Raji (cell line): Measurements from ENCODE around the gene PON2.

Experiments used
- POLR2A ChIP-seq: IDR thresholded peaks from 2 replicates; pipeline ENCODE4 v1.6.1; 2011; ENCODE audit warnings: low read depth, low read length, control low read depth; ENCODE audit not compliant: insufficient read depth

PON2 gene

DNA sequence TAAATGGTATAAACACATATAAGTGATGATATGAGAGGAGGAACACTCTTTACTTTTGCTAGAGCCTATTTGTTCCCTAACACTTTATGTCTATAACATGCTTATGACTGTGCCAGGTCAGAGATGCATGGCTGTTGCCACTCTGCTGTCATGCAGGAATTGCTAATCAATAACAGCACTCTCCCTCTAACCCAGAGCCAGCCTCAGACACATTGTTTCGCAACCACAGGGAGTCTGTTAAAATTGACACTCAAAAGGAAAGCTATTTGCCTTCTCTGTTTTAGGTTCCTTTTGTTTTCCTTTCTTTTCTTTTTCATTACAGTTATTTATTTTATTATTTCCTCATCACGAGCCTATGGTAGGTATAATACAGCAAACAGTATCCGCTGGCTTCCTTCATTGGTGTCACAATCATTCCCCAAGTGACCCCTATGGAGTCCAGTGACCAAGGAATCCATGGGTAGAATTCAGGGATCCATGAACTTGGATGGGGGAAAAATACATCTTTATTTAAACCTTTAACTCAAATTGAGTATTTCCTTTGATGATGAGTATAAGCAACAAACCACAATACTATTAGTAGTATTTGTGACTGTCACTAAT, 6.8 kb downstream of the PON2 start:
- no peak for TF ChIP-seq POLR2A

DNA sequence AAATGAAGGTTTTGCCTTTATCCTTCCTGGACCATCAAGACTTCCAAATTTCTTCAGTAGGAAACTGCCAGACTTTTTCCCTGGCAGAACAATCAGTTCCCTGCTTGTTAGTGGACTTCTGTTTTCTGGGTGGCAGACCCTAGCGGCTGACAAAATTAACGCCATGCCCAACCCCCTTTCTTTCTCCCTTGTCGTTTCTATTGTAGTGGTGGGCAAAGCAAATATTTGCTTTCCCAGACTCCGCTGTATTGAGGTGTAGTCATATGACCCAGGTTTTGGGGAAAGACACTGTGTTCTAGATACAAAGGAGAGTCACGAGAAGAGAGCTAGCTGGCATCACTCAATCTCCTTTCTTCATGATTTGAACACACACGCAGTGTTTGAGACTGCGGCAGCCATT, 7.7 kb downstream of the PON2 start:
- no peak for TF ChIP-seq POLR2A

DNA sequence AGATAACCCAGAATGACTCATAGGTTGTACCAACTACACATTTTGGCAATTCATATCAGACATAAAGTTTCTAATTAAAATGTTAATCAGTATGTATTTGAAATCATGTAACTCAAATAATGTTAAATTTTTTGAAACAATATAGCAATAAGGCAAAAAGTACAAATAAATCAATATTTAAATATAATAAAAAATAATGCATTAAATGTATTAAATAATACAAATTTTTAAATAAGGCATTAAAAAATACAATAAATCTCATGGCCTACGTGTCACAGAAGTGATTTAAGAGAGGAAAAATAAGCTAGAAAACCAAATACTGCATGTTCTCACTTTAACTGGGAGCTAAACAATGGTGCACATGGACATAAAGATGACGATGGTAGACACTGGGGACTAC, 9.1 kb downstream of the PON2 start:
- TF ChIP-seq POLR2A: no peak

DNA sequence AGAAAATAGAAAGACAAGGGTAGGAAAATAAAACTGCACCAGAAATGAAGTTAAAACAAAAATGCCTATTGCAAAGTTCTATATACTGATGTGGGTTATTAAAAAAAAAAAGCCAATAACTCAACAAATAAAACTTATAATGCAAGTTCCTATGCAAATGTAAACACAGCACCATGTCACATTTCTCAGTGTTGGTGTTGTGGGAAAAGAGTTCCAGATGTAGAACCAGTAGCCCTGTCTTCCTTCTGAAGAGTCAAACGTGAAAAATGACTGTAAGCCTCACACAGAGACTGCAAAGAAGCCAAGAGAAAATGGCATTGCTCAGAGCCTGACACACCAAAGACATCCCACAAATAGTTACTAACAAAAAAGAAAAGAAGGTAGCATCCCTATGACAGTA, 10.1 kb downstream of the PON2 start:
- no peak for TF ChIP-seq POLR2A

DNA sequence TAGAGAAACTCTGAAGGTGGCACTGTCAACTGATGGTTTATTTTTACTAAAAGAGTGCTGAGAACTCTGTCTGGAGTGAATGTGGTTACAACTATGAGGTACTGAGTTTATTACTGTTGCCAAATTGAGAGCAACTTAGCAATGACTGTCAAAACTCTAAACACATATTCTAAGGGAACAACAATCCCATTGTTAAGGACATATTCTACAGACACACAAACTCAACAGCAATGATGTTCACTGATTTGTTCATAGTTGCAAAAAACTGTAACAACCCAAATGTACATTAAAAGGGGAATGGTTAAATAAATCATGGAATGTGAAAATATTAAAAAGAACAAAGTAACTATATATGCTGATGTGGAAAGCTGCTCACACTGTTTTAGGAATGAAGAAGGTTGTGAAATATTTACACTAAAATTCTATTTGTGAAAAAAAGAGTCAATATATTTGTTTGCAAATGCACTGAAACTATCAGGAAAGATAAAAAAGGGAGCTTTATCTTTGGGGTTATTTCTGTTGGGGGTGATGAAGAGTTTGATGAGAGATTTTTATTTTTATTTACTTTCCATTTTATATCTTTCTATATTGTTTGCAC, 12.9 kb downstream of the PON2 start:
- TF ChIP-seq POLR2A: no peak

DNA sequence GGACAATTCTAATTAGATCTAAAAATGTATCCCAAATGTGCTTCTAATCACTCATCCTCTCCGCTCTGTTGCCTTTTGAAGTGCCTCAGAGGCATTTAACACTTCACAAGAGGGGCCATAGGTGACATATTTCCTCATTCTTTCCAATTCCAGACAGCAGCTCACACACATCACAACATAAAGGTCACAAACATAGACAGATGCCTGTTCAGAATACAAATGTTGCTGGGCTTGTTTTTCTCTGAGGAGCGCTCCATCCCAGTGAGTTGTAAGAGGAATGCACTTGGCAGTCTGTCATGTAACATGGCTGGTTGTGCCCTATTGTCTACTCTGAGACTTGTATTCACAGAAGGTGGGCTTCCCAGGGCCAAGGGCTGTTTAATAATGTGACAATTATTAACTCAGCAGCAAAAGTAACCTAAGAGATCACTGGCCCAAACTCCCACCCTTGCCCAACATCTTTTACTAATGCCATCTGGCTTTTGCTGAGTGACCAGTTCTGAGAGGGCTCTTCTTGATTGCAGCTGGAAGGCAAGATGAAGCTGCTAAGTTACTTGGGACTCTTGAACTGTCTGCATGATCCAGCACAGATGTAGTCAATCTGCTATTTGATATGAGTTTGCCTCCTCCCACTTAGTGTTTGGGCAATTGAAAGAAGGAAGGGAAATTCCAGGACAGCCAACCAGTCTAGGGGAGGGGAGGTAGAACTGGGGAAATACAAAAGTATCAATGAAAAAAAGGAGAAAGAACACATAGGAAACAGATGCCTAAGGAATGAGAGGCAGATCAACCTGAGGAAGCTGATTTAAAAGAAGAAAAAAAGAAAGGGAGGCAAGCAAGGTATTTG, 13.6 kb downstream of the PON2 start:
- no peak for TF ChIP-seq POLR2A

DNA sequence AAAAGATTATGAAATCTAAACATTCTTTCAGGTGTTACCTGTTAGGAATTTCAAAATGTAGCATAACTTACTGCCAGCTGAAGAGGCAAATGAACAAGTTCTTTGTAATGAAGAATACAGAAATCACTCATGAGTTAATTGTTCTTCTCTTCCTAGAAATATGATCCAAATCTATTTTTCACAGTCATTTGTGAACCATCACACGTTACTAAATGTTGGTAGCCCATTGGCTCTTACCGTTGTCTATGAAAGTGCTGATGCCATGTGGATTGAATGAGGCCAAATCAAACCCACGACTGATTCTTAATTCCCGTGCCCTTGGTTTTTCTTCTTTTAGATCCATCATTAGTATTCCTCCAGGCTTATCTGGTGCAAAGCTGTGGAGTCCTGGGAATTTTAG, 22.8 kb downstream of the PON2 start:
- TF ChIP-seq POLR2A: no peak

DNA sequence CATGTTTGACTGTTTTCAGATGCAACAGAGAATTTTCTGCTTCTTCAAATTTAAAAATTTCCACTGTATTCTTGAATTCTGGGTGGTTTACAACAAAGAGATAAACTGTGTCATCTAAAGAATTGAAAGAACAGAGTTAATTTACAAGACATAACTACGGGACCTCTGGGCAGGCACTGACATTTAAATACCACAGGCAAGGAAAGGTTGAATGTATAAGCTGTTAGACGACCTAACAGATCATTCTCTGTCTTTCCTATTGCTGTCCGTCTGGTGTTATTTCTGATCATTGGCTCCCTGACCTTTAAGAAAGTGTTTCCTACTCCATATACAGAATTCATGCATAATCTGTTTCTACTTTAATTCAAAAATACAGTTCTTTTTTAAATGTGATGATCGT, 23.2 kb downstream of the PON2 start:
- no peak for TF ChIP-seq POLR2A

DNA sequence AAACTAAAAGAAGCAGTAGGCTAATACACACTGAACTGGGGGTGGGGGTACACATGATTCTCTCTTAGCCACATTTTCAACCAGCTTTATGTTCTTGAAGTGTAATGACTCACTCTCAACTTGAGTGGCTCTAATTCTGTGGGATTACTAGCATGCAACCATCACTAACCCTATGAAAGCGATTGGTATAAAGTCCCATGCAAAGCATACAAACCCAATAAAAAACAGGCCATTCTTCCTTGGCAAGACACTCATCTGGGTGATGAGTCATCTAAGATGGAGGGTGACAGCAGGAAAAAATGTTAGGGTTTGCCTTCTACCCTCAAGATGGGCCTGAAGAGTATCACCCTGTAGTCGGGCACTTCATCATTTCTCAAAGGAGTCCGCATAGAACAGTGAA, 23.8 kb downstream of the PON2 start:
- no peak for TF ChIP-seq POLR2A

DNA sequence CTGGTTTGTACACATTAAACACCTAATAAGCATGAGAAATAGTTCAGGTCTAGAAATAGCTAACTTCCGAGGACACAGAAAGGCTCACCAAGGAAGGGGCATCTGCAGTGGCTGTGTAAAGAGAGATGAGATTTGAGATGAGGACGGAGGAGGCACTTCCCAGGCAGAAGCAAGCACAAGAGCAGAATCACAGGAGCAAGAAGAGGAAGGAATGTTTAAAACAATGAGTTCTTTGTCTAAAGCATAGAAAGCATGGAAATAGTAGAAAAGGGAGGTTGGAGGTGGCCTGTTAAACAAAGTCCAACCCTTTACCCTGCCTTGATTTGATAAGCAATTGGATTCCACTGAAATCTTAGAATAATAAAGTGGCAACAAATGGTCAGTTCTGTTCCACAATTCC, 27.1 kb downstream of the PON2 start:
- TF ChIP-seq POLR2A: no peak

DNA sequence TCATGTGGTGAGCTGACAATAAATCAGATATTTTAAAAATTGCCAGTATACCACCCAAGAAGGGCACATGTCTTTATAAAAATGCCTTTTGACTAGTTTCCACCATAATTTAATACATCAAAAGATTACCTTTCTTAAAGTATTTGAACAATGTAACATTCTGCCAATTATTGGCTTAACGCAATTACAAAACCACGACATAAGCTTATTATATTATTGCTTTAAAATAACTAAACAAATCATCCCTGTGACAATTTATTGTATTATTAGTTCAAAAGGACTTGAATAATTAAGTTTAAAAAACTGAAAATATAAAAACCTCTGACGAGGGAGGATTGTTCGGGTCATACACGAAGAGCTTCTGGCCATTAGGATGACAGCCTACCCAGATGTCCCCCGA, 29.0 kb downstream of the PON2 start:
- TF ChIP-seq POLR2A: no peak

DNA sequence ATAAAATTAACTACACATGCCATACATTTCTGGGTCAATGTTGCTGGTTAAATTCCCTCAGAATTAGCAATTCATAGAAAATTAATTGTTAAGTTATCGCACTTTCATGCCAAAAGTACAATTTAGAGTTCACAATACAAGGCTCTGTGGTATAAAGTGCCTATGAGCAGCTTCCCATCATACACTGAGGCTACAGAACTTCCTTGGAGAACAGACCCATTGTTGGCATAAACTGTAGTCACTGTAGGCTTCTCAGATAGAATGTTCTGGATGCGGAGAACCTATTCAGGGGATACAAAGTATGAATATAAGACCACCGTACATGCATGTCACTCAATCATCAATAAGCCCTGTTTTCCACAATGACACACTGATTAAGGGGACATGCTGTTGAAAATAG, 29.6 kb downstream of the PON2 start:
- no peak for TF ChIP-seq POLR2A

DNA sequence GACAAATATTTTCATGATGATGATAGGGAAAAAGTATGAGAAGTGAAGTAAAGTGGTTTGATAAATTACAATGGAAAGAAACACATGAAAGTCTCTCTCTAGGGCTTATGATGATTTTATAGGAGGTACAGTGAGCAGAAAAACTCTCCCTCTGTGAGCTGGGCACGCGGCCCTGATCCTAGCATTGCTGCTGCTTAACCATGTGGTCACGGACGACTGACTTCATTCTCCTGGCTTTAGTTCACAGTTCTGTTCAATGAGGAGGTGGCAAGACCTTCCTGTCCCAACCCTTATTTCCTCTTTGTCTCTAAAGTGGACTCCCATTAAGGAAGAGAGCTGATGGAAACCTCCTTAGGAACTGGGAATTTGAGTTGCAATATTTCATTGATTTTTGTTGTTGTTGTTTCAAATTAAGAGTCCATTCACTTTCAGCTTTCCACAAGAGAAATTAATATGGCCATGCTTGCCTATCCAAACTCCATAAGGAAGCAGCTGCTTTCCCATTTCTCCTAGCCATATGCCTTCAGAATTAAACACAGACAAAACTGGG, 30.4 kb downstream of the PON2 start:
- TF ChIP-seq POLR2A: no peak

DNA sequence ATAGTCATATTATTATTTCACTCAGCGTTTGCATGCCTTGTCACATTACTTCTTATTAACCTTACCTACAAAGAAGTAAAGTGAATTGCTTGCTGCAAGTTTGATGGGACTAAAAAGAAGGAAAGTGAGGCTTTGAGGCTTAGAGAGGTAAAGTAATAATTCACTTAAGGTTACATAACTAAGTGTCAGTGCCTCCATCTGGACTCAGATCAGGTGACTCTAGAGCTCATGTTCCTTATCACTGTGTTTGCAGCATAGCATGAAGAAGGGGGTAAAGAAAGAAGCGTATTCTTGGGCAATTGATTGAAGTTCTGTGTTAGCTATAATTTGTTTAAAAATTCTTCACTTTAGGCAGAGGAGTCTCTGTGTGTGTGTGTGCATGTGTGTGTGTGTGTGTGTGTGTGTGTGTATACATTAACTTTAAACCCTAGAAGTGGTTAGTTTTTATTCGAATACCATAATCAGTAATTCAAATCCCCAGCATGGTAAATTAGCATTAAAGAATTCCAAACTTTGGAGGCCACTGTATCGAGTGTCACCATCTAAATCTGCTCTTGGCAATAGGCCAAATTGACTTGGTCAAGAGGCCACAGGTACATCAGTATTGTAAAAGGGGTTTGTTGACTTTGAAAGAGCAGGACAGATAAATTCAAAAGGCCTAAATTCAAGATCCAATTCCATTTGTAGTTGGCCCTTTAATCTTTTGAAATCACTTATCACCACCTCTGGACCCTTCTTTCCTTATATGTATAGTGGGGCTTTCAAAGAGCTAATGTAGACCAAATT, 36.5 kb downstream of the PON2 start:
- no peak for TF ChIP-seq POLR2A

DNA sequence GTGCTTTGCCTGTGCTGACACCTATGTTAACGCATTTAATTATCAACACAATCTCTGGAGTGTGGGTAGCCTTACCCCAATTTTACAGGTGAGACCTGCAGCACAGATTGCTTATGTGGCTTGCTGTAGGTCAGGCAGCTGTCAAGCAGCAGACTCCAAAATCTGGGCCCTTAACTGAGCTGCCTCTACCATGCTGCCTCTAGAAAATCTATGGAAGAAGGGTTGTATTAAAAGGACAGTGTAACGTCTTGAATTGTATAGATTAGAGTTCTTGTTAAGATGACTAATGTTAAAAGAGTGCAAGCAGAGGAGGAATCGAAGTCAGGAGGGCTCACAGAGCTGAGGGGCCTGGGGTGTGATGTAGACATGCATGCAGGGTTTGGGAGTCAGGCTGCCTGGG, 37.4 kb downstream of the PON2 start:
- TF ChIP-seq POLR2A: no peak
